ENCODE measurements around the gene PLB1.

Gene PLB1, protein sequence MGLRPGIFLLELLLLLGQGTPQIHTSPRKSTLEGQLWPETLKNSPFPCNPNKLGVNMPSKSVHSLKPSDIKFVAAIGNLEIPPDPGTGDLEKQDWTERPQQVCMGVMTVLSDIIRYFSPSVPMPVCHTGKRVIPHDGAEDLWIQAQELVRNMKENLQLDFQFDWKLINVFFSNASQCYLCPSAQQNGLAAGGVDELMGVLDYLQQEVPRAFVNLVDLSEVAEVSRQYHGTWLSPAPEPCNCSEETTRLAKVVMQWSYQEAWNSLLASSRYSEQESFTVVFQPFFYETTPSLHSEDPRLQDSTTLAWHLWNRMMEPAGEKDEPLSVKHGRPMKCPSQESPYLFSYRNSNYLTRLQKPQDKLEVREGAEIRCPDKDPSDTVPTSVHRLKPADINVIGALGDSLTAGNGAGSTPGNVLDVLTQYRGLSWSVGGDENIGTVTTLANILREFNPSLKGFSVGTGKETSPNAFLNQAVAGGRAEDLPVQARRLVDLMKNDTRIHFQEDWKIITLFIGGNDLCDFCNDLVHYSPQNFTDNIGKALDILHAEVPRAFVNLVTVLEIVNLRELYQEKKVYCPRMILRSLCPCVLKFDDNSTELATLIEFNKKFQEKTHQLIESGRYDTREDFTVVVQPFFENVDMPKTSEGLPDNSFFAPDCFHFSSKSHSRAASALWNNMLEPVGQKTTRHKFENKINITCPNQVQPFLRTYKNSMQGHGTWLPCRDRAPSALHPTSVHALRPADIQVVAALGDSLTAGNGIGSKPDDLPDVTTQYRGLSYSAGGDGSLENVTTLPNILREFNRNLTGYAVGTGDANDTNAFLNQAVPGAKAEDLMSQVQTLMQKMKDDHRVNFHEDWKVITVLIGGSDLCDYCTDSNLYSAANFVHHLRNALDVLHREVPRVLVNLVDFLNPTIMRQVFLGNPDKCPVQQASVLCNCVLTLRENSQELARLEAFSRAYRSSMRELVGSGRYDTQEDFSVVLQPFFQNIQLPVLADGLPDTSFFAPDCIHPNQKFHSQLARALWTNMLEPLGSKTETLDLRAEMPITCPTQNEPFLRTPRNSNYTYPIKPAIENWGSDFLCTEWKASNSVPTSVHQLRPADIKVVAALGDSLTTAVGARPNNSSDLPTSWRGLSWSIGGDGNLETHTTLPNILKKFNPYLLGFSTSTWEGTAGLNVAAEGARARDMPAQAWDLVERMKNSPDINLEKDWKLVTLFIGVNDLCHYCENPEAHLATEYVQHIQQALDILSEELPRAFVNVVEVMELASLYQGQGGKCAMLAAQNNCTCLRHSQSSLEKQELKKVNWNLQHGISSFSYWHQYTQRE (N-terminal part only)
- total RNA-seq, result 2.1 to 25.6 (median 13.4) reads per million in 17 experiments

DNA sequence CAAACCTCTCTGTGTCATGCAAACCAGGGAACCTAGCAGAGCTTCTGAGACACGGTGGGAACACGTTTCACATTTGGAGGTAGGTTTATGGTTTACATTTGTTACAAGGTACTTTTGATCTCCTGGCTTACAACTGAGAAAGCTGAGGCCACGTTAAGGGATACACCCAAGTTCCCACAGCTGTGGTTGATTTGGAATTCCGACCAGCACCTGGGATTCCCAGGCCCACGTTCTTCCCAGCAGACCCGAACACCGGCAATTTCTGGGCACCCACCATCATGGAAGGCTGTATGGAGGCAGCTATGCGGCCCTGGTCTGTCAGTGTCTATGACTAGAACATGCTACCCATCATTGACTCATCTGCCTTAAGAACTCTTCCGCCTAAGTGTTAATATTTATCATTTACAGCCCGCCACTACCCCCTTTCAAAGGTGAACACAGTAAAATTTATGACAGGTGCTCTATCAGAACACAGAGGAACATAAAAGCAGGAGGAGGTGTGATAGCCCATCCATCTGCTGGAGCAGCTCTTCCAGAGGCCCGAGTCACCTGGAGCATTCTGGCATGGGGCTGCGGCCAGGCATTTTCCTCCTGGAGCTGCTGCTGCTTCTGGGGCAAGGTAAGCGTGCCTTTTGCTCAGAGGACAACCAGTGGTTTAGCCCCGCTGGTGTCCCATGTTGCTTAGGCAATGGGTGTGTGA lies at the start of gene PLB1:
TSS of gene PLB1 (plus strand) at position 510 of the 700 bp plus-strand sequence. CDS start at position 565, 55 bp downstream.
- no peak for DNase-seq

DNA sequence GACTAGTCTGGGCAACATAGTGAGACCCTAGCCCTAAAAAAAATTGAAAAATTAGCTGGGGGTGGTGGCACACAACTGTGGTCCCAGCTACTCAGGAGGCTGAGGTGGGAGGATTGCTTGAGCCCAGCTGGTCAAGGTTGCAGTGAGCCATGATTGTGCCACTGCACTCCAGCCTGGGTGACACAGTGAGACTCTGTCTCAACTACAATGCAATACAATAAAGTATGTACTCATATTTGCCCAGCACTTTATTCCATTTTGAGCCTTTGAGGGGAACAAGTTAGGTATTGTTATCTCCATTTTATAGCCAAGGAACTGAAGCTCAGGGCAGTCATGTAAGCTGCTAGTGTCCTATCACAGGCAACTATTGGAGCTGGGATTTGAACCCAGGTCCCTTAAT lies 49.3 kb upstream of the PLB1 start:
- peak in 1 of 4 experiments; percentile 42 for DNase-seq

DNA sequence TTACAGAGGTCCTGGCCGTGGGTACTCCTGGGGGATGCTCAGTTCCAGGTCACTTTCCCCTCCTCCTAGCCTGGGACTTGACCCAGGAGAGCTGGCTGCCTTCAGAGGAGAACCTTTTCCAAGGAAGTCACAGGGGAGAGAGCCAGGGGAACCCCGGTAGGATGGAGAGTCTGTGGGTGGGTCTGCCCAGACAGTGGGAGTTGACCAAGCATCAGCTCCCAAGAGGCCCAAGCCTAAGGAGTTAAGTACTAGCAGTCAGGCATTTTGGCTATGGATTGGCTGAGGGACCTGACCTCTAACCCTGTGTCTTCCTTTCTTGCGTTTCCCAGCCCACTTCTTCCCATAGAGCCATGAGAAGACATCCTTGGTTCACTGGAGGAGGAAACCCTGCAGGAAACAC lies 48.8 kb upstream of the PLB1 start:
- DNase-seq, result no peak

DNA sequence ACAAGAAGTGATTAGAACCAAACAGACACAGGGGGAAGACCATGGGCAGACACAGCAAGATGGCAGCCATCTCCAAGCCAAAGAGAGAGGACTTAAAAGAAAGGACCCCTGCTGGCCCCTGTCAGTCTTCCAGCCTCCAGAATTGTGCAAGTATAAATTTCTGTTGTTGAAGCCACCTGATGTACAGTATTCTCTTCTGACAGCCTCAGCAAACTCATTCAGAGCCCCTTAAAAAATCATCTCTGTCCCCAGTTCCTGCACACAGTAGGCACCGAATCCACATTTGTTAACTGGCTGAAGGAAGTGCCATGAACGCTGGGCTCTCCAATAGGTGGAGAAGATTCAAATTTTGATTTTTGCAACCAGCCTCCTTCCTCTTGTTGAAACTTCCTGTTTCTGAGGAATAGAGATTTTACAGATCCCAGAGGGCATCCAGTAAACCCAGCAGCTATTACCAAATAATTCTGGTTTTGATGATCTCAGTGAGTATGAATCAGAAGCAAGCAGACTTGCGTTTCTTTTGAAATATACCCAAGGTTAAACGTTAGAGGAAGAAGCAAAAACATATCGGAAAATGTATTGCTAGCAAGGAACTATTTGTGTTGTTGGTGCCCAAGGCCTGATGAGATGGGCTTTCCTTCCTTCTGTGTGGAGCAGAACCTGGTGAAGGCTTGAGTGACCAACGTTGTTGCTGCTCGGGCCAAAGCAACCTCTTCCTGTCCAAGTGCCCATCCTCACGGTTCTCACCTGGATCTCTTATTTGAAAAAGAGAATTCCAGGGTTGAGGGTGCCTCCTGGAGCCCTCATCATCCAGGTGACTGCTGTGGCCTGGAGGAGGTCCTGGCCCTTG lies 47.7 kb upstream of the PLB1 start:
- DNase-seq, result peak; percentile 80 to 98 (median 88)

DNA sequence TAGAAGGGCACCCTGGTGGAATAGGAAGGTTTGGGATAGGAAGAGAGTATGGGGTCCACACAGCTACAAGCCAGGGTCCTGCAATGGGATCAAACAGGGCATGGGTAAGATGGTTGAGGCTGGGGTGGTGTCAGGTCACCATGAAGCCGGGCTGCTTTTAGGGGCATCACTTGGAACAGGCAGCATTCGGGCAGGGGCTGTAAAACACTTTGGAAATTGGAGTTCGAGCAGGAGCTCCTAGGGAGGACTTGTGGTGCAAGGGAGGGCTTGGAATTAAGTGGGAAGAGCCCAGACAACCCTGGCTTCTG lies 47.1 kb upstream of the PLB1 start:
- no peak for DNase-seq

DNA sequence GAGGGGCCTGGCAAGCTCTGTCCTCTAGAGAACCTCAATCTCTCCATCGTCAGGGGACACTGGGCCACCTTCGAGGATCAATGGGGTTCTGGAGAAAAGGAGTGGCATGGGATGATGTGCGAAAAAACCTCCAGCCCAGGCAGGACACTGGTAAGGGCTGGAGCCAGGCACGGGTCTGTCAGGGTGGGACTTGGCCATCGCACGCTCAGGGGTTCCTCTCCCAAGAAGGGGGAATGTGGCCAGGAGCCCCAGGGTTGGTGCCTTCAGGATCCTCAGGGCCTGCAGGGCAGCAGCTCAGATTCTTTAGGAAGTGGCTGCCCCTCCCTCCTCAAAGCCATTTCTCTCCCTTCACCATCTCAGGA lies 46.8 kb upstream of the PLB1 start:
- DNase-seq, result no peak

DNA sequence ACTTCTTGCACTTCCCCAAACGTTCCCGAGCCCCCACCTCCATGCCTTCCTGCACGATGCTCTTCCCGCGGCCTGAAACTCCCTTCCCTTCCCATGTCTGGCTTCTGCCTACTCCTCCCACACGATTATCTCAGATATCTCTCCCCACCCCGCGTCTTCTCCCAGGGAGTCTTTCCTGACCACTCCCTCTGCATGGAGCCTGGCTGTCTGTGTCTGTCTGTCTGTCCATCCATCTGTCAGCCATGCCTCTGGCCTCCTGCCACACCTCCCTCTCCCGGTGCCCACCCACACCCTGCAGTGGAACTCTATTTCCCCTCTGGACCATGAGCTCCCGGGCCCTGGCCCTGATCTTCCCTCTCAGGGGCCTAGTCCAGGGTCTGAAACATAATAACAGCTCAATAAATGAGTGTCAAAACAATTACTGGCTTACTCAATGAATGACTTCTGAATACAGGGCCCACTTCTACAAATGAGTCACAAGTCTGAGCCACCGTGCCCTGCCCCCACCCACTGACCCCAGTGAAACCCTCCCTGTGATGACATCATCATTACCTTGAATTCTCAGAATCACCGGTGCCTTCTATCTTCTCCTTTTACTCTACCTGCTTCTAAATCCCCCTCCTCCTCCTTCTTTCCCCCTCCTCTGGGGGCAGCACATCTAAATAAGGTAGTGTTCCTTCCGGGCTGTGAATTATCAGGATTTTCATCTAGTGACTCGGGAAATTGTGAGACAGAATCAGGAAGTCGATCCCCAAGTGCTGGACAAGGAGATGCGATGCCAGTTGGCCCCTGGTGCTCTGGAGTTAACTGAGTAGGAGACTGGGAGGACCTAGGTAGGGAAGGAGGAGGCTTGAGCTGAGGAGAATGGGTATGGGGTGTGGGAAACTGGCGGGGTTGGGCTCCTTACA lies 46.1 kb upstream of the PLB1 start:
- DNase-seq, result peak; percentile 38 to 71 (median 58)

DNA sequence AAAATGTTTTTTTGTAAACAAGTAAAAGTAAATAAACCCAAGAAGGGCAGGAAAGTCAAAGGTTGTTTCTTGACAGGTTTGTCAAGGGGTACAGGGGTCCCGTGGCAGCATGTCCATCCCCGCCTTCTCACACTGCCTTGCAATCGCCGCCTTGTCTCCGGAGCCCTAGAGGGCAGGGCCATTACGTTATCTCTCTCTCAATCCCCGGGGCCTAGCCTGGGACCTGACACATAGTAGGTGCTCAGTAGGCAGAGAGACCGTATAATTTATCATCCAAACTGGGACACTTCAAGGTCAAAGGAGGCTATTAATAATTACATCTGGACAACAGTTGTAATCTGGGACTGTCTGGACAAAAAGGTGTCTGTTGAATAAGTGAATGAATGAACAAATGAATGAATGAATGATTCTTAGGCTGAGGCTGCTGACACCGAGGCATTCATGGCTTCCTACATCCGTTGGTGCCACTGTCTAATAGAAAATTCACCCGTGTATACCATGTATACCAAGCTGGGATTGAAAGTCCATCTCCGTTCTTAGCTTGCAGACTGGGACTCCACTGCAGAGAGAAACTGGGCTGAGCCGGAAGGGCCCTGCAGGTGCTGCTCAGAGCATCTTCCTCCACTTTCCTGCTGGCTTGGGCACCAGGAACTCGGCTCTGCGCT lies 44.8 kb upstream of the PLB1 start:
- DNase-seq, result no peak

DNA sequence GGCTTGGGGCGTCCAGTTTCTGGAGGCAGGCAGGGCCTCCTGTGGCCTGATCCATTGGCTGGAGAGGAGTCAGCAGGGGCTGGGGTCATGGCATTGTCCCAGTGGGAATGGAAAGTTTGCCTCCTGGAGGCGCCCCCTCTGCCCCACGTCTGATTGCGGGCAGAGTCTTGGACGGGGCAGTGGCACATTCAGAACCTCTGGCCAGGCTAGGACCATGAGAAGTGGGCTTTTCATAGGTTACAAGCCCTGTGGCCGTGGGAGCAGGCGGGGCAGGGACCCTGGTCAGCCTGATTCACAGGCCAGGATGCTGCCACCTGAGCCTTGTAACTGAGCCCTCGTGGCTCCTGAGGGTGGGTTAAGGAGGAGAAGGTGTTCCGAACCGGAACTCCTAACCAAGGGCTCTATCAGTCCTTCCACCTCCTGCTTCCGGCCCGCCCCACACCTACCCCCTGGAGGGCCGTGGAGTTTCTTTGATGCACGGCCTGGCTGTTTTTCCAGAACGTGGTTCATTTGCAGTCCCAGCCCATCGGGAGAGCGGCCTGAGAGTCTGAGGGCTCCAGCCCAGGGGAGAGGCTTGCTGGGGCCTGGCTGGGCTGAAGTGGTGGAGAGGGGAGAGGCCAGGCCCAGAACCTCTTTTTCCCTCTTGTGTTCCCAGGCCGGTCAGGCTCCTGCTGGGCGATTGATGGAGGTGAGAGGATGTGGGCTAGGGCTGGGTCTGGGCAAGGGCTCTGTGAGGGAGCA lies 43.9 kb upstream of the PLB1 start:
- DNase-seq, result no peak

DNA sequence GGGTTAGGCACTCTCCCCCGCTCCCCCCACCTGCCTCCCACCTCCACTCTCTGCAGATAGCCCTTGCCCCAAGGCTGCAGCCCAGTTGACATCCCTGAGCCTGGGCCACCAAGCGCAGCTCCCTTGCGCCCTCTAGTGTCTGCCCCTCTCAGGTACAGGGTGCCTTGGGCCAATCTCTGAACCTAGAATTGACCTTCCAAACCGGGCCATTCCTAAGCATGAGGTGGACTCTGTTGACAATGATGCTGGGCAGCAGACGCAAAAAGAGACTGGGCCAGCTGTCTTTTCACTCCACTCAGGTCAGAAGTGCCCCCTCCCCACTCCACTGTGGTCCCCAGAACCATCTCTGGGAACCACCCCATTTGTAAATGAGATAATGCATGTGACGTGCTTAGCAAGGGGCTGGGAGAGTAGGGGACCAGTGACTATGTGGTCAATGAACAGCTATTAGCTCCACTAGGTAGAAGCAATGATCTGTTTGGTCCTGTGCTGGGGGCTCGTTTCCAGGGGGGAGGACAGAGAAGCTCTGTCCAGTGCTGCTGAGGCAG lies 43.3 kb upstream of the PLB1 start:
- DNase-seq, result peak; percentile 80 to 90 (median 87)

DNA sequence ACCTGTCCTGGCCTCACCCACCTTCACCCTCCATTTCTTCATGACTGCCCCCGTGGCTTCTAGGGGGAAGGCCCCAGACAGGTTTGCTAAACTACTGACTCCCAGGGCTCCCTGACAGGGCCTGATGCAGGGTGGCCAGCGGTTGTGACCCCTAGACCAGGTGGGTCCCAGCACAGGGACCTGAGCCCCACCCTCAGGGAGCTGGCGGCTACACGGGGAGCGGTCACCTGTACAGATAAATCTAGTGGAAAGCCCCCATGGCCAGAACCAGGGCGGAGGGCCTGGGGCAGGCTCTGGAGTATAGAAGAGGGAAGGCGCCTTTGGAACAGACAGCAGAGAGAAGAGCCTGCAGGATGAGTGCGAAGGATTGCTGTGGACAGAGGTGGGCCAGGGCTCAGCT lies 42.5 kb upstream of the PLB1 start:
- DNase-seq, result no peak

DNA sequence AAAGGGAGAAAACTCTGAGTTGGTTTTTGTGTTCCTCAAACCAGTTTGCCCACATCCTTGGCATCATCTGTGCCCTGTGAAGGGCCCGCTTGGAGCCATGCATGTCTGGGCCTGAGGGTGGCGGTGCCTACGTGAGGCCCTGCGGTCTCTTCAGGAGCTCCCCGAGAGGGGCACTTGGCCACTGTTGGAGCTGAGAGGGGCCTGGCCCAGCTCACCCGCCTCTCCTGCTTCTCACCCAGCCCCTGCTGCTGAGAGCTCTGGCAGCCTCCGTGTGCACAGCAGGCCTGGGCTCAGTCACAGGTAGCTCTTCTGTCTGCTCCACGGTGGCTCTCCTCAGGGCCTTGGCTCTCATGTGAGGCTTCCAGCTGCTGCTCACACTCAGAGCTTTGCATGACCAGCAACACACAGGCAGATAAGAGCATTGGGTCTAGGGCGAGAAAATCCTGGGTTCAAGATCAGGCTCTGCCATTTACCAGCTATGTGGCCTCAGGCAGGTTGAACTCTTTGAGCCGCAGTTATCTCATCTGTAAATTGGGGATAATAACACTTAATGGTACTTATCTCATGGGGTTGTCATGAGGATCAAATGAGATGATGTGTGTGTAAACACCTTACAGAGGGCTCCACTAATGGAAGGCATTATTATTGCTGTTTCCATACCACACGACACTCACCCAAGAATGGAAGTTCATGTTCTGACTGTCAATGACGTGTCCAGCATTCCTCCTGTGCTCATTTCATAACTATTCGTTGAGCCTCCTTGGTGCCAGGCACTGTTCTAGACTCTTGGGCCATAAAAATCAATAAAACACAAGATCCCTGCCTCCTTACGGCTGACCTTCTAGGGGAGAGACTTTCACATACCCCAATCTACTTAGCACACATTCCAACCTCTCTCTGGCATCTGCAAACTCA lies 41.6 kb upstream of the PLB1 start:
- DNase-seq, result no peak

DNA sequence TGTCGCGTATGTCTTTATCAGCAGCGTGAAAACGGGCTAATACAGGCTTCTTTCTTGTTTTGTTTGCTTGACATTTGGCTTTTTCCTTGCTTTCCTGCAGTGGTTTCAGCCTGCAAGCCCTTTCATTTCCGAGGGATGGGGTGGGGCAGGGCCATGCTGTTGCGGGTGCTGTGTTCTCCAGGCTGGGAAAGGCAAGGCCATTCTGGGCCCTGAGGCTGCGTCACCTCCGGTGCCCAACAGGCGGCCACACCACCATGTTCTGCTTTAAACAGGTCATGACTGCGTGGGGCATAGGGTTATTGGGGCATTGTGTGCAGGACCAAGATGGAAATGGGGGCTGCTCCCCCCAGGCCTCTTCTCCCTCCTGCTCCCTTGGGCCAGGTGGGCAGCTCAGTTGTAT lies 38.6 kb upstream of the PLB1 start:
- no peak for DNase-seq

DNA sequence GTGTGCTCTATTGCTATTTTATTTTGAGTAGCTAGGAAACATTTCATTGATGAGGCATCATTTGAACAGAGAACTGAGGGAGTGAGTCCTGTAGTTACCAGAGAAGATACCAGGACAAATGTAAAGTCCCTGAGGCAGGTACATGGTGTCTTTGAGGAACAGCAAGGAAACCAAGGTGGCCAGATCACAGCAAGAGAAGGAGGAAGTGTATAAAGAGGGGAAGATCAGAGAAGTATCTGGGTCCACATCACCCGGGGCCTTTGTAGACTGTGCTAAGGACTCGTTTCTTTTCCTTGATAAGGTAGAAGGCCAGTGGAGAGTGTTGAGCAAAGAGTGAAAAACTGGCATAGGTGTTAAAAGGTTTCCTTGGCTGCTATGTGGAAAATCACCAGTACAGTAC lies 34.8 kb upstream of the PLB1 start:
- no peak for DNase-seq

DNA sequence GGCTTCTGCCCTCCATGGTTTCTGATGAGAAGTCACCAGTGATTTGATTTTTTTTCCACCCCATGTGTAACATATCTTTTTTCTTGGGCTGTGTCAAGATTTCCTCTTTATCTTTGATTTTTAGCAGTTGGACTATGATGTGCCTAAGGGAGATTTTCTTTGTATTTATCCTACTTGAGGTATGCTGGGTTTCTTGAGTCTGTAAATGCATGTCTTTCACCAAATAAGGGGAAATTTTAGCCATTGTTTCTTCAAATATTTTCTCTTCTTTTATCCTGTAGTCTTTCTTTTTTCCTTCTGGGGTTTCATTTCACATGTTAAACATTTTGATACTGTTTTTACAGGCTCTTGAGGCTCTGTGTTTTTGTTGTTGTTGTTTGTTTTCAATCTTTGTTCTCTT lies 33.7 kb upstream of the PLB1 start:
- DNase-seq, result no peak

DNA sequence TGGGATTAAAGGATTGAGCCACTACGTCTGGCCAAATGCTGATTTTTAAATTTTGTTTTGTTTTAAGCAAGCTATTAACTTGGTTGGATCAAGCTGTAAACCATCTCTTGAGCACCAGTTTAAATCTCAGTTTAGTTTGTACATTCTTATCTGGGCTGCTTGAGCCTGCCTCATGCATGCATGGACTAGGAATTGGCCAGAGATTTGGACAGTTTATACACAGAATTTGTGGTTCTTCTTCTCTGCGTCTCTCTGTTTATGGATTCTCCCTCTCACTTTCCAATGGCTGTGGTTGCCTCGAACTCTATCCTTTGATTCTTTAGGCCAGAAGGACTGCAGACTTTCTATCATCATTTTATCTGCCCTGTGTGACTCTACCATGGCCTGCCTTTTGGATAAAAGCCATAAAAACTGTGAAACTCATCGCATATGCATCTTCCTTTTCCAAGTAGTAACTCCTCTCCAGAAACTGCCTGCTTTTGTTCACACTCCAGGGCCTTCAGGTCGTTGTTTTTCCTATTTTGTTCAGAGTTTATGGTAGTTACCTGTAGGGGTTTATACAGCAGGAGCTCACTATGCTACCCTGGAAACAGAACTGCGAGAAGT lies 32.5 kb upstream of the PLB1 start:
- DNase-seq, result no peak

DNA sequence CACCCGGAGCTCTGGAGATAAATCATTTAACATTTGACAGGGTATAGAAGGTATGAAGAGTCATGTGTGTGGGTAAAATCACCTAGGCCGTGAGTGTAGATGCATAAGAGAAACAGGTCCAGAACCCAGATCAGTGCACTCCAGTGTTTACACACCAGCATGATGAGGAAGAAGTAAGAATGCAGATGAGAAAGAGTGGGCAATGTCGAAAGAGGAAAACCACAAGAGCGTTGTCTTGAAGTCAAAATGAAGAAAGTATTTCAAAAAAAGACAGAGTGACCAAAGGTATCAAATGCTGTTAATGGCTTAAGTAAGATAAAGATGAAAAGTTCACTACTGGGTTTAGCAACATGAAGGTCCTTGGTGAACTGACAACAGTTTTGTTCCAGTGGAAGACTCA lies 32.0 kb upstream of the PLB1 start:
- DNase-seq, result peak; percentile 33 to 76 (median 56)
